Measurements from ENCODE around the gene F5.

Gene F5

DNA sequence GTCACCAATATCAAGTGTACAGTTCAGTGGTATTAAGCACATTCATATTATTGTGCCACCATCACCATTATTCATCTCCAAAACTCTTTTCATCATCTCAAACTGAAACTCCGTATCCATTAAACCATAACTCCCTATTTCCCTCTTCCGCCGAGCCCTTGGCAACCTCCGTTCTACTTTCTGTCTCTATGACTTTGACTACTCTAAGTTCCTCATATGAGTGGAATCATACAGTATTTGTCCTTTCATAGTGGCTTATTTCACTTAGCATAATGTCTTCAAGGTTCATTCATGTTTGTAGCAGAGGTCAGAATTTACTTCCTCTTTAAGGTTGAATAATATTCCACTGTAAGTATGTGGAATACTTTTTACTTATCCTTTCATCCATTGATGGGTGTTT lies 21.9 kb upstream of the F5 start:
- TF ChIP-seq, protein P1, sequence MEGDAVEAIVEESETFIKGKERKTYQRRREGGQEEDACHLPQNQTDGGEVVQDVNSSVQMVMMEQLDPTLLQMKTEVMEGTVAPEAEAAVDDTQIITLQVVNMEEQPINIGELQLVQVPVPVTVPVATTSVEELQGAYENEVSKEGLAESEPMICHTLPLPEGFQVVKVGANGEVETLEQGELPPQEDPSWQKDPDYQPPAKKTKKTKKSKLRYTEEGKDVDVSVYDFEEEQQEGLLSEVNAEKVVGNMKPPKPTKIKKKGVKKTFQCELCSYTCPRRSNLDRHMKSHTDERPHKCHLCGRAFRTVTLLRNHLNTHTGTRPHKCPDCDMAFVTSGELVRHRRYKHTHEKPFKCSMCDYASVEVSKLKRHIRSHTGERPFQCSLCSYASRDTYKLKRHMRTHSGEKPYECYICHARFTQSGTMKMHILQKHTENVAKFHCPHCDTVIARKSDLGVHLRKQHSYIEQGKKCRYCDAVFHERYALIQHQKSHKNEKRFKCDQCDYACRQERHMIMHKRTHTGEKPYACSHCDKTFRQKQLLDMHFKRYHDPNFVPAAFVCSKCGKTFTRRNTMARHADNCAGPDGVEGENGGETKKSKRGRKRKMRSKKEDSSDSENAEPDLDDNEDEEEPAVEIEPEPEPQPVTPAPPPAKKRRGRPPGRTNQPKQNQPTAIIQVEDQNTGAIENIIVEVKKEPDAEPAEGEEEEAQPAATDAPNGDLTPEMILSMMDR (IDR thresholded peaks at IDR 0.05; ENCODE audit: low read length, missing control alignments): no peak
- no peak overlapping the region for H3K4me3 ChIP-seq (replicated peaks; ENCODE audit: low read depth, low read length)
- no peak for DNase-seq (ENCODE audit: low read depth)

DNA sequence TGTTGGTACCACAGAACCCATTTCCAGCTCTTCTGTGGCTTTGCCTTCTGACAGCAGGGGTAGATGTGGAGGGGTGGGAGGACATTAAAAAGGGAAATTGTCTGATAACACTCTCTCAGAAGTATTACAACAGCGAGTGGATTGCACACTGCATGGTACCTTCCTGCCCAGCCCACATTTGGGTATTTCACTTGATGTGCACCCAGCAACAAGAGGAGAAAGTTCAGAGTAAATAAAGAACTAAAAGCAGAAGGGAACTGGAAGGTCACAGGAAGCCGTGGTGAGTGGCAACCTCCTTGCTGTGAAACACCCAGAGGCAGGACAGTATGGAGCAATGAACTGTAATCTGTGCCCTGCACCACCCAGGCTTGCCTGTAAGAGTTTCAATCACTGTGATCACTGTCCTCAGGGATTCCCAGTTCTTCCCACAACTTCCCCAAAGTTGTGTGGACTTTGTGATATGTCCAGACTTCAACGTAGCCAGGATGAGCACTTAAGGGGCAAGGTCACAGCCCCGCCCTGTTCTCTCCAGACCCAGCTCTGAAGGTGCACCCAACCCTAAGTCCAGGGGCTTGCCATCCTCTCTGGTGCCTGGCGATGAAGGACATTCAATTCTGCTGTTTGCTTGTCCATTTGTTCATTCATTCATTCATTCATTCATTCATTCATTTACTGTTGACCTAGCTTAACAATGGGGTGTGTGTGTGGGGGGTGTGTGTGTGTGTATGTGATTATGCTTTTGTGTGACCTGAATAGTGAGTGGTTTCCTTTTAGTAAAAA lies 18.7 kb upstream of the F5 start:
- no peak overlapping the region for H3K4me3 ChIP-seq (replicated peaks; ENCODE audit: low read depth, low read length)
- TF ChIP-seq, protein P1 (IDR thresholded peaks at IDR 0.05; ENCODE audit: low read length, missing control alignments): no peak
- DNase-seq (ENCODE audit: low read depth): no peak

DNA sequence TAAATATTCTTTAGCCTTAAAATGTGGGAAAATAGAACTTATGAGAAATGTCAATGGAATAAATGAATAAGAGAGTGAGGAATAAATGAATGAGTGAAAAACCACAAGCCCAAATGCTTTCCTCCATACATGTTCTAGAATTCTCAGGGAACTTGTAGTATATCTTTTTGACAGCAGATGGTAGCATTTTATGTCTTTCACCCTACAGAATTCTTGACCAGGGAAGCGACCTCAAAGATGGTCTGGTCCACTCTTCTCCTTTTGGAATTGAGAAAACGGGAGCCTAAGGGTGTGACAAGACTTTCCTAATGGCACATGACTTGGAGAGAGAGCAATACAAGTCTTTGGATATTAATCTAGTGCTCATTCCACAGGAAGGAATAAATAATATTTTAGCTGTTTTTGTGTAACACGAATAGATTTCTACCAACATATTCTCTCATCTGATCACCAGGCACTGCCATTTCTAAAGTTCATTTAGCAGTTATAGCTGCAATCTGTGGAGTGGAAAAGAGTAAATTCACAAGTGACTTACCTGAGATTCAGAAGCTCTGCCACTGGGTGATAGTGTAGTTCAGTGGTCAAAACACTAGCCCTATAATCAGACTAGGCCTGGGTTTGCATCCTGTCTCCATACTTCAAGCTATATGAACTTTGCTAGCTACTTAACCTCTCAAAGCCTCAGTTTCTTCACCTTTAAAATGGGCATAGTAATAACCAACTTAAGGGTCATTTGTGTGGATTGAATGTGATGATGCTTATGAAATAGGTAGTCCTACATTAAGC lies 15.0 kb upstream of the F5 start:
- TF ChIP-seq, protein P1 (IDR thresholded peaks at IDR 0.05; ENCODE audit: low read length, missing control alignments): peak; percentile 55
- DNase-seq (ENCODE audit: low read depth): peak; percentile 70
- H3K4me3 ChIP-seq (replicated peaks; ENCODE audit: low read depth, low read length): no peak overlapping the region

DNA sequence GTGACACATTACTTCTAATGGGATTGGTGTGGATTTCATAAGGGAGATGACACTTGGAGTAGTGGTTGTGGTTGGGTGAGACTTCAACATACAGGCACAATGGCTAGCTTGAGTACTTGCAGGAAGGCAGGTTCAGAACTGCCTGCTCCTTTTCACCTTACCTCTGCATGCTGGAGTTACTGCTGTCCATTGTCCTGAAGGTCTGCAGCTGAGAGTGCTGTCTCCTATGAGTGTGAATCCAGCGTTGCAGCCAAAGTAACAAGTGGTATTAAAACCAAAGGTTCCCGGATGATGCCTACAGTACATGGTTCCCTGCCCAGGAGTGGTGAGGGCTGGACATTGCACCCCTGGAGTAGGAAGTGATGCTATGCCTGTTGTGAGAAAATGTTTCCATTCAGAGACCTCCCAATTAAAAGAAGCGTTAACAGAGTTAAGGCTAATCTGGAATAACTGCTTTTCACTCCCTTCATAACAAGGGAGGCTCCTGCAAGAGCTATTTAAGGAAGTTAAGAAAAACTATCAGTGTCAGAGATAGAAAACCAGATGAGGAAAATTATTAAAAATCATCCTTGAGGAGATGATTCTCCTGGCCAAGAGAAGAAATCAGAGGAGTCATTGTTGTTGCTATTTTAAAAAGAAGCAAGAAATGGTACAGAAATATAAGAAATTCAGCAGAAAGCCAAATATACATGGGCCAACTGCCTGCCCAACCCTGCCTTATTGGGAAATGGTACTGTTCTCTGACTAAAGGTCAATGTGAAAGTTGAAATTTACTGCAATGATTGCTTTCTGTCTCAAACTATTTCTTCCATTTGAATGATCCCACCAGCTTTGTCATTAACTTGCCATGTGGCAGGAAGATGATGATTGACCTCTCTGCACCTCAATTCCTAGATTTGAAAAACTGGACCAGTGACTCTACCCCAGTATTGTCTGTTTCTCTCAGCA lies 9.8 kb upstream of the F5 start:
- TF ChIP-seq, protein P1 (IDR thresholded peaks at IDR 0.05; ENCODE audit: low read length, missing control alignments): no peak
- DNase-seq (ENCODE audit: low read depth): peak; percentile 67
- no peak overlapping the region for H3K4me3 ChIP-seq (replicated peaks; ENCODE audit: low read depth, low read length)

DNA sequence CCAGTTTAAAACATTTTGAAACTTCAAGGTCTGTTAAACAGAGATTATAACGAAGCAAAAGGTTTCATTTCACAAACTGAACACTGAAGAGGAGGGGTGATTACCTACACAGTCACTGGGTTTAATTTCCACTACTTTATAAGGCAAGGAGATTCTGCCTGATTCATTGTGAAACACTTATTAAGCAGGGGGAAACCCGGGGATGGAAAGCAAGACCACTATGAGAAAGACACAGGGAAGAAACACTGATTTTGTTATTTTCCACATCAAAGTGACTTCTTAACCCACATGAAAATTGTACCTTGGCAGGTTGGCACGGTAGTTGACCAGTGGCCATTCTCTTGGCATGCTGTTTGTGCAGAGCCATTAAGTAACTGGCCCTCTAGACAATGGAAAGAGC lies 8.1 kb upstream of the F5 start:
- no peak overlapping the region for H3K4me3 ChIP-seq (replicated peaks; ENCODE audit: low read depth, low read length)
- TF ChIP-seq, protein P1 (IDR thresholded peaks at IDR 0.05; ENCODE audit: low read length, missing control alignments): no peak
- no peak for DNase-seq (ENCODE audit: low read depth)

DNA sequence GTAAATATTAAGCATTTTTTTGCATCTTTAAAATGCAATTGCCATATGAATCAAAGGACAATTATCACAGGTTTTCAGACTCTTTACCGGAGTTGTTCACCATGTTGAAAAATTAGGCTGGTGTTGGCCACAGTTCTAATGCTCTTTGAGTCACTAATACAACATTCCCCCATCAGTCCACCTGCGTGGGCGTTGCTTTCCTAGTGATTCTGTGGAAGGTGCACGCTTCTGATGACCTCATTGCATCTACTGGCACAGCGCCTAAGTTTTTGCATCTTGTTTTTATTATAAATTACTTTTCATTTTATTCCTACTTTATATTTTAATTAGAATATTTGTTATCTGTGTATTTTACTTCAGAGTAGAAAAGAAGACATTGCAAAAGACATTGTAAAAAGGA lies 4.7 kb upstream of the F5 start:
- no peak for DNase-seq (ENCODE audit: low read depth)
- H3K4me3 ChIP-seq (replicated peaks; ENCODE audit: low read depth, low read length): no peak overlapping the region
- TF ChIP-seq, protein P1 (IDR thresholded peaks at IDR 0.05; ENCODE audit: low read length, missing control alignments): no peak
